ENCODE results near the gene TP53BP2.

DNA sequence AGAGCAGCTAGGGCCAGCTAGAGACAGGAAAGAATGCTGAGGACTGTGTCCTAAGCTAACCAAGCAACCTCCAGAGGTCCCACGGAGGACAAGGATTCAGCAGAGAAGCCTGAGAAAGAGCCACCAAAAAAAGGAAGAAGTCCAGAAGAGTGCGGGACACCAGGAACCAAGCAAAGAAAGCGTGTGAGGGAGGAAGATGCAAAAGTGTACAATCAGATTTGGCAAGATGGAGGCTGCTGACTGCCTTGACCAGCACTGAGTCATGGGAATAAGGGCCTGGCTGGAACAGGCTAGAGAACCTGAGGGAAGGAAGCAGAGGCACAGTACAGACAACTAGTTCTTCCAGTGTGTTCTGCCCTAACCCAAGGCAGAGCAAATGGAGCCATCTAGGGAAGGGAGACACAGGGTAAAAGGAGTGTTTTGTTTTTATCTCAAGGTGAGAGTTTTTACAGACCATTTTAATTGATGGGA, 18.5 kb downstream of the TP53BP2 start:
- TF ChIP-seq, protein P1, sequence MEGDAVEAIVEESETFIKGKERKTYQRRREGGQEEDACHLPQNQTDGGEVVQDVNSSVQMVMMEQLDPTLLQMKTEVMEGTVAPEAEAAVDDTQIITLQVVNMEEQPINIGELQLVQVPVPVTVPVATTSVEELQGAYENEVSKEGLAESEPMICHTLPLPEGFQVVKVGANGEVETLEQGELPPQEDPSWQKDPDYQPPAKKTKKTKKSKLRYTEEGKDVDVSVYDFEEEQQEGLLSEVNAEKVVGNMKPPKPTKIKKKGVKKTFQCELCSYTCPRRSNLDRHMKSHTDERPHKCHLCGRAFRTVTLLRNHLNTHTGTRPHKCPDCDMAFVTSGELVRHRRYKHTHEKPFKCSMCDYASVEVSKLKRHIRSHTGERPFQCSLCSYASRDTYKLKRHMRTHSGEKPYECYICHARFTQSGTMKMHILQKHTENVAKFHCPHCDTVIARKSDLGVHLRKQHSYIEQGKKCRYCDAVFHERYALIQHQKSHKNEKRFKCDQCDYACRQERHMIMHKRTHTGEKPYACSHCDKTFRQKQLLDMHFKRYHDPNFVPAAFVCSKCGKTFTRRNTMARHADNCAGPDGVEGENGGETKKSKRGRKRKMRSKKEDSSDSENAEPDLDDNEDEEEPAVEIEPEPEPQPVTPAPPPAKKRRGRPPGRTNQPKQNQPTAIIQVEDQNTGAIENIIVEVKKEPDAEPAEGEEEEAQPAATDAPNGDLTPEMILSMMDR (IDR thresholded peaks at IDR 0.05 in 8 of 11, conservative IDR thresholded peaks at IDR 0.05 in 3 of 11), result no peak
- TF ChIP-seq POLR2A (IDR thresholded peaks at IDR 0.05), result no peak
